Liver (tissue), 9 donors: ENCODE data around the gene HMX1. TPM values are rescaled to one million over a fixed set of nuclear protein-coding genes. Genes with fewer than 3 reads are reported as not detected.
A peak's percentile ranks its signal among the peaks of the same experiment; 100 is the strongest.

Source experiments
- DNase-seq: peaks from one replicate; pipeline ENCODE4 v3.0.0-alpha.2; 2017; ENCODE audit warnings: low spot score
- H3K27ac ChIP-seq, 2 donors: one replicate each; pipeline ENCODE4 v1.7.0; 2013; ENCODE audit warnings: inconsistent platforms in 2 of 2, low read length in 2 of 2, control low read depth in 1 of 2, low read depth in 1 of 2, mild to moderate bottlenecking in 1 of 2
- H3K27me3 ChIP-seq, 4 donors: one replicate each; pipeline versions ENCODE4 v1.6.1 to v1.7.0; 2013; ENCODE audit warnings: low read length in 3 of 4, inconsistent platforms in 1 of 4, mild to moderate bottlenecking in 1 of 4, moderate library complexity in 1 of 4; ENCODE audit not compliant: control insufficient read depth in 4 of 4, insufficient read depth in 4 of 4
- H3K36me3 ChIP-seq, 4 donors: one replicate each; pipeline versions ENCODE4 v1.6.1 to v1.7.0; 2013; ENCODE audit warnings: low read length in 3 of 4, mild to moderate bottlenecking in 3 of 4, low read depth in 1 of 4, moderate library complexity in 1 of 4; ENCODE audit not compliant: control insufficient read depth in 4 of 4, insufficient read depth in 3 of 4
- H3K4me1 ChIP-seq, 4 donors: one replicate each; pipeline versions ENCODE4 v1.6.1 to v1.7.0; 2013; ENCODE audit warnings: low read length in 3 of 4, mild to moderate bottlenecking in 3 of 4, moderate library complexity in 1 of 4; ENCODE audit not compliant: control insufficient read depth in 4 of 4, insufficient read depth in 4 of 4
- H3K4me3 ChIP-seq, 3 donors: one replicate each; pipeline versions ENCODE4 v1.6.1 to v1.7.0; 2013; ENCODE audit warnings: low read length in 3 of 3, control low read depth in 1 of 3, low read depth in 1 of 3, mild to moderate bottlenecking in 1 of 3
- H3K9ac ChIP-seq, 2 donors: one replicate each; pipeline ENCODE4 v1.7.0; 2013; ENCODE audit warnings: low read length in 2 of 2, mild to moderate bottlenecking in 2 of 2, moderate library complexity in 2 of 2, control low read depth in 1 of 2, low read depth in 1 of 2
- H3K9me3 ChIP-seq, 4 donors: one replicate each; pipeline versions ENCODE4 v1.6.1 to v1.7.0; 2013; ENCODE audit warnings: low read length in 3 of 4; ENCODE audit not compliant: control insufficient read depth in 4 of 4
- EGR1 ChIP-seq, 2 donors: IDR thresholded peaks; 2 replicates each; pipeline ENCODE4 v1.6.1; 2016 to 2018; ENCODE audit warnings: antibody characterized with exemption in 2 of 2, low read depth in 2 of 2
- FOXA1 ChIP-seq: IDR thresholded peaks from 2 replicates; pipeline ENCODE4 v1.6.1; 2016; ENCODE audit warnings: antibody characterized with exemption
- FOXA2 ChIP-seq: IDR thresholded peaks from 2 replicates; pipeline ENCODE4 v1.6.1; 2016; ENCODE audit warnings: antibody characterized with exemption
- GABPA ChIP-seq, 2 donors: IDR thresholded peaks in 1 of 2; conservative IDR thresholded peaks in 1 of 2; 2 replicates each; pipeline ENCODE4 v1.6.1; 2016; ENCODE audit warnings: antibody characterized with exemption in 2 of 2, mild to moderate bottlenecking in 1 of 2, moderate library complexity in 1 of 2
- HNF4A ChIP-seq, 2 donors: conservative IDR thresholded peaks; 2 replicates each; pipeline ENCODE4 v1.6.1; 2016; ENCODE audit warnings: antibody characterized with exemption in 2 of 2, mild to moderate bottlenecking in 2 of 2
- JUND ChIP-seq, 2 donors: IDR thresholded peaks; 2 replicates each; pipeline ENCODE4 v1.6.1; 2016; ENCODE audit warnings: antibody characterized with exemption in 2 of 2
- NR2F2 ChIP-seq: IDR thresholded peaks from 2 replicates; pipeline ENCODE4 v1.6.1; 2016; ENCODE audit warnings: antibody characterized with exemption
- RAD21 ChIP-seq, 2 donors: IDR thresholded peaks; 2 replicates each; pipeline ENCODE4 v1.6.1; 2016; ENCODE audit warnings: antibody characterized with exemption in 2 of 2, mild to moderate bottlenecking in 2 of 2
- RXRA ChIP-seq, 2 donors: IDR thresholded peaks; 2 replicates each; pipeline ENCODE4 v1.6.1; 2017 to 2018; ENCODE audit warnings: antibody characterized with exemption in 2 of 2, mild to moderate bottlenecking in 1 of 2
- SP1 ChIP-seq: IDR thresholded peaks from 2 replicates; pipeline ENCODE4 v1.6.1; 2018; ENCODE audit warnings: antibody characterized with exemption, mild to moderate bottlenecking
- TAF1 ChIP-seq: conservative IDR thresholded peaks from 2 replicates; pipeline ENCODE4 v1.6.1; 2016; ENCODE audit warnings: antibody characterized with exemption, mild to moderate bottlenecking
- YY1 ChIP-seq: IDR thresholded peaks from 2 replicates; pipeline ENCODE4 v1.6.1; 2016; ENCODE audit warnings: antibody characterized with exemption, mild to moderate bottlenecking
- WGBS: extraction: QIAGEN DNeasy Blood & Tissue Kit; methylation state at CpG from one replicate; pipeline ENCODE4 v1.1.7; 2013; 5-methylcytosine and 5-hydroxymethylcytosine counted together
- polyA plus RNA-seq, 2 donors: library from polyadenylated mRNA; stranded (reverse) in 1 of 2; unstranded in 1 of 2; fragments of 200-250 nt in 1 of 2; fragments of >200 nt in 1 of 2; fragmentation: Nextera tagmentation in 1 of 2; extraction: Ambion mirVana in 1 of 2; gene quantifications; one replicate each; pipeline versions ENCODE4 v1.2.1 to v1.2.3, GENCODE V29; 2013 to 2015
- total RNA-seq, 2 donors: library from RNA; depleted of rRNA; stranded (reverse); fragments of >200 nt; gene quantifications; one replicate each; pipeline ENCODE4 v1.2.3, GENCODE V29; 2014
- TF ChIP-seq, protein P1 (sequence below): fragments of 150-350 bp; IDR thresholded peaks from 2 replicates; pipeline ENCODE4 v1.5.1; 2017; ENCODE audit warnings: improper control_type of control experiment, low read depth, low read length; ENCODE audit not compliant: missing input control
- TF ChIP-seq, protein P2 (sequence below): IDR thresholded peaks from 2 replicates; pipeline ENCODE4 v1.6.1; 2016; ENCODE audit warnings: antibody characterized with exemption
- TF ChIP-seq, protein P3 (sequence below): IDR thresholded peaks from 2 replicates; pipeline ENCODE4 v1.6.1; 2016; ENCODE audit warnings: antibody characterized with exemption, mild to moderate bottlenecking
- TF ChIP-seq, protein P4 (sequence below): IDR thresholded peaks from 2 replicates; pipeline ENCODE4 v1.6.1; 2016; ENCODE audit warnings: antibody characterized with exemption
- TF ChIP-seq, protein P5 (sequence below): IDR thresholded peaks from 2 replicates; pipeline ENCODE4 v1.6.1; 2016; ENCODE audit warnings: antibody characterized with exemption
- donor health status: healthy.
- donor health status: healthy.
- donor health status: healthy.
- donor health status: healthy.
- donor health status: healthy.

Gene HMX1
- total and polyA plus RNA-seq, 4 donors, result not detected

DNA sequence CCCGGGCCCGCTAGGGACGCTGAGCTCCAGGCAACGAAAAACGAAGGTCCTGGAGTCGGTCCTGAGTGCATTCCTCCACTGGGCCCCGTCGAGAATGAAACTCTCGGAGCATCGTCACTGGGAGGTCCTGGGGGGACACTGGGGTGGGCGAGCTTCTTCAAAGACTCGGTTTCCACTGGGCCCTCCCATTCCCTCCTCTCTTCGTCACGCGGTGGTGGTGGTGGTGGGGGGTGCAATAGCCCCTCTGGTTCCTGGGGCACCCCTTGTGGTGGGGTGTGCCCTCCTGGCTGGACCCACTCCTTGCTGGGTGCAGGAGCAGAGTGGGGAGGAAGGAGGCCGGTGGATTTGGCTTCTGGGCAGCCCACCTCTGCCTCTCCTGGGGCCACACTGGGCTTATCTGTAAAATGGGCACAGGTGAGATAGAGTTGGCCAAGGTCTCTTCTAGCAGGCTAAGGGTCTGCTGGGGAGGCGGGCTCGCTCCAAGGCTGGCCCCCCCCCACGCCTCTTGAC lies 12.9 kb downstream of the HMX1 start (continued):
- TF ChIP-seq, protein P1, sequence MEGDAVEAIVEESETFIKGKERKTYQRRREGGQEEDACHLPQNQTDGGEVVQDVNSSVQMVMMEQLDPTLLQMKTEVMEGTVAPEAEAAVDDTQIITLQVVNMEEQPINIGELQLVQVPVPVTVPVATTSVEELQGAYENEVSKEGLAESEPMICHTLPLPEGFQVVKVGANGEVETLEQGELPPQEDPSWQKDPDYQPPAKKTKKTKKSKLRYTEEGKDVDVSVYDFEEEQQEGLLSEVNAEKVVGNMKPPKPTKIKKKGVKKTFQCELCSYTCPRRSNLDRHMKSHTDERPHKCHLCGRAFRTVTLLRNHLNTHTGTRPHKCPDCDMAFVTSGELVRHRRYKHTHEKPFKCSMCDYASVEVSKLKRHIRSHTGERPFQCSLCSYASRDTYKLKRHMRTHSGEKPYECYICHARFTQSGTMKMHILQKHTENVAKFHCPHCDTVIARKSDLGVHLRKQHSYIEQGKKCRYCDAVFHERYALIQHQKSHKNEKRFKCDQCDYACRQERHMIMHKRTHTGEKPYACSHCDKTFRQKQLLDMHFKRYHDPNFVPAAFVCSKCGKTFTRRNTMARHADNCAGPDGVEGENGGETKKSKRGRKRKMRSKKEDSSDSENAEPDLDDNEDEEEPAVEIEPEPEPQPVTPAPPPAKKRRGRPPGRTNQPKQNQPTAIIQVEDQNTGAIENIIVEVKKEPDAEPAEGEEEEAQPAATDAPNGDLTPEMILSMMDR, result no peak
- TF ChIP-seq TAF1 (no peak), NR2F2 (no peak), FOXA2 (no peak)

DNA sequence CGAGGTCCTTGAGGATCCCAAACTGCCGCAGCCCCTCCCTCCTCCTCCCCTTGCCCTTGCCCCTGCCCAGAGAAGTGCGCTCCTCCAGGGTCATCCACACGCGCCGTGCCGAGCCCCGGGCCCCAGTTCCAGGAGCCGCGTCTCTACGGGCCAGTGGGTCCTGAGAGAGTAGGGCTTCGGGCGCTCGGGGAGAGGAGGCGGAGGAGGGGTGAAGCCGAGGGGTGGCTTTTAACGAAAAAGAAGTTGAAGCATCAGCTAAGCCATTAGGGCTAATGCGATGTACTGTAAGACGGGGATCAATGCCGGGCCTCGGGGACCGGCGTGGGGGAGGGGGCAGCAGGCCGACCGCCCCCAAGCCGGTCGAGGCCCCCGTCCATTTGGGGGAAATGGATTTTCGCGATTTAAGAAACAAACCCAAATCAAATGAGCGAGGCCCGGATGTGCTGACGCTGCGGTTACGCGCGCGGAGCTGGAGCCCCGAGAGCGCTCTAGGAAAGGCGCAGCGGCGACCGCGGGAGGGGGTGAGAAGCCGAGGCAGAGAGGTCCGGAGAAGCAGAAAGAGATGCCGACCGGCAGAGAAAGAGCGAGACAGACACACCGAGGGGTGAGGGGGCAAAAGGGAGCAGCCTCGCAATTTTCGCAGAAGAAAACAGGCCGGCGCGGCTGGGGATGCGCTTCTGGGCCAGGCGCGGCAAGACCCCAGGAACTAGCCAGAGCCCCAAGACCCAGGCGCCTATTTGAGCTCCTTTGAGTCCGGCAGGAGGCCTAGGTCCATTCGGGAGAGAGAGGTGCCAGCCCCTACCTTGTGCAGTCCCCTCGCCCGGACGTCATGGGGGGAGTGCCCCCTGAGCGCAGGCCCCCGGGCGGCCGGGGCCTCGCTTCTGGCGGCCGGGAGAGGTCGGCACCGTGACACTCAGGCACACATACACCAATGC lies 13.6 kb downstream of the HMX1 start:
- H3K27ac ChIP-seq, result no peak overlapping the region
- 3% methylated on average over 74 of the region's 74 CpGs for WGBS
- H3K9ac ChIP-seq, result no peak overlapping the region
- no peaks in the 10 kb centered on the region for H3K36me3 ChIP-seq
- TF ChIP-seq, protein P2, sequence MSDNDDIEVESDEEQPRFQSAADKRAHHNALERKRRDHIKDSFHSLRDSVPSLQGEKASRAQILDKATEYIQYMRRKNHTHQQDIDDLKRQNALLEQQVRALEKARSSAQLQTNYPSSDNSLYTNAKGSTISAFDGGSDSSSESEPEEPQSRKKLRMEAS, result no peak
- TF ChIP-seq GABPA (IDR thresholded peaks at IDR 0.05 in 1 of 2, conservative IDR thresholded peaks at IDR 0.05 in 1 of 2), result no peak
- TF ChIP-seq FOXA1, result no peak
- no peak for TF ChIP-seq EGR1 (IDR thresholded peaks at IDR 0.05; ENCODE audit: low read depth in 2 of 2)
- TF ChIP-seq, protein P3, sequence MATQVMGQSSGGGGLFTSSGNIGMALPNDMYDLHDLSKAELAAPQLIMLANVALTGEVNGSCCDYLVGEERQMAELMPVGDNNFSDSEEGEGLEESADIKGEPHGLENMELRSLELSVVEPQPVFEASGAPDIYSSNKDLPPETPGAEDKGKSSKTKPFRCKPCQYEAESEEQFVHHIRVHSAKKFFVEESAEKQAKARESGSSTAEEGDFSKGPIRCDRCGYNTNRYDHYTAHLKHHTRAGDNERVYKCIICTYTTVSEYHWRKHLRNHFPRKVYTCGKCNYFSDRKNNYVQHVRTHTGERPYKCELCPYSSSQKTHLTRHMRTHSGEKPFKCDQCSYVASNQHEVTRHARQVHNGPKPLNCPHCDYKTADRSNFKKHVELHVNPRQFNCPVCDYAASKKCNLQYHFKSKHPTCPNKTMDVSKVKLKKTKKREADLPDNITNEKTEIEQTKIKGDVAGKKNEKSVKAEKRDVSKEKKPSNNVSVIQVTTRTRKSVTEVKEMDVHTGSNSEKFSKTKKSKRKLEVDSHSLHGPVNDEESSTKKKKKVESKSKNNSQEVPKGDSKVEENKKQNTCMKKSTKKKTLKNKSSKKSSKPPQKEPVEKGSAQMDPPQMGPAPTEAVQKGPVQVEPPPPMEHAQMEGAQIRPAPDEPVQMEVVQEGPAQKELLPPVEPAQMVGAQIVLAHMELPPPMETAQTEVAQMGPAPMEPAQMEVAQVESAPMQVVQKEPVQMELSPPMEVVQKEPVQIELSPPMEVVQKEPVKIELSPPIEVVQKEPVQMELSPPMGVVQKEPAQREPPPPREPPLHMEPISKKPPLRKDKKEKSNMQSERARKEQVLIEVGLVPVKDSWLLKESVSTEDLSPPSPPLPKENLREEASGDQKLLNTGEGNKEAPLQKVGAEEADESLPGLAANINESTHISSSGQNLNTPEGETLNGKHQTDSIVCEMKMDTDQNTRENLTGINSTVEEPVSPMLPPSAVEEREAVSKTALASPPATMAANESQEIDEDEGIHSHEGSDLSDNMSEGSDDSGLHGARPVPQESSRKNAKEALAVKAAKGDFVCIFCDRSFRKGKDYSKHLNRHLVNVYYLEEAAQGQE, result no peak
- no peak for TF ChIP-seq HNF4A (conservative IDR thresholded peaks at IDR 0.05)
- no peak for TF ChIP-seq FOXA2
- no peak for TF ChIP-seq RAD21 (IDR thresholded peaks at IDR 0.05)
- TF ChIP-seq NR2F2, result no peak
- TF ChIP-seq, protein P4, sequence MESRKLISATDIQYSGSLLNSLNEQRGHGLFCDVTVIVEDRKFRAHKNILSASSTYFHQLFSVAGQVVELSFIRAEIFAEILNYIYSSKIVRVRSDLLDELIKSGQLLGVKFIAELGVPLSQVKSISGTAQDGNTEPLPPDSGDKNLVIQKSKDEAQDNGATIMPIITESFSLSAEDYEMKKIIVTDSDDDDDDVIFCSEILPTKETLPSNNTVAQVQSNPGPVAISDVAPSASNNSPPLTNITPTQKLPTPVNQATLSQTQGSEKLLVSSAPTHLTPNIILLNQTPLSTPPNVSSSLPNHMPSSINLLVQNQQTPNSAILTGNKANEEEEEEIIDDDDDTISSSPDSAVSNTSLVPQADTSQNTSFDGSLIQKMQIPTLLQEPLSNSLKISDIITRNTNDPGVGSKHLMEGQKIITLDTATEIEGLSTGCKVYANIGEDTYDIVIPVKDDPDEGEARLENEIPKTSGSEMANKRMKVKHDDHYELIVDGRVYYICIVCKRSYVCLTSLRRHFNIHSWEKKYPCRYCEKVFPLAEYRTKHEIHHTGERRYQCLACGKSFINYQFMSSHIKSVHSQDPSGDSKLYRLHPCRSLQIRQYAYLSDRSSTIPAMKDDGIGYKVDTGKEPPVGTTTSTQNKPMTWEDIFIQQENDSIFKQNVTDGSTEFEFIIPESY, result no peak
- TF ChIP-seq JUND (IDR thresholded peaks at IDR 0.05), result no peak
- TF ChIP-seq SP1, result no peak
- TF ChIP-seq, protein P5, sequence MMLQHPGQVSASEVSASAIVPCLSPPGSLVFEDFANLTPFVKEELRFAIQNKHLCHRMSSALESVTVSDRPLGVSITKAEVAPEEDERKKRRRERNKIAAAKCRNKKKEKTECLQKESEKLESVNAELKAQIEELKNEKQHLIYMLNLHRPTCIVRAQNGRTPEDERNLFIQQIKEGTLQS, result no peak
- TF ChIP-seq TAF1, result no peak
- no peak for TF ChIP-seq YY1
- no peak for TF ChIP-seq RXRA (IDR thresholded peaks at IDR 0.05)
- TF ChIP-seq, protein P1, result no peak
- peaks cover 6 to 41% (median 13%) of the 10 kb centered on the region in 4 donors for H3K27me3 ChIP-seq
- peaks cover 4 to 23% (median 9%) of the 10 kb centered on the region in 4 donors for H3K4me1 ChIP-seq
- peak overlapping the region in 1 of 3 donors; percentile 14 for H3K4me3 ChIP-seq
- DNase-seq, result no peak
- H3K9me3 ChIP-seq, result peaks cover 0 to 3% (median 1%) of the 10 kb centered on the region in 4 donors
